Esophagus muscularis mucosa (tissue), 4 donors: ENCODE results near the gene DNAH17.

ENCODE experiments used
- CTCF ChIP-seq, 3 experiments: fragments of 200-600 bp in 2 of 3; fragments of 450-650 bp in 1 of 3; sonication (generic) in 2 of 3; IDR thresholded peaks; one replicate each; pipeline ENCODE4 v1.5.1; 2017 to 2019; ENCODE audit warnings: antibody characterized with exemption in 3 of 3, mild to moderate bottlenecking in 2 of 3, moderate library complexity in 1 of 3
- EP300 ChIP-seq: sonication (generic); formaldehyde crosslinking; IDR thresholded peaks from one replicate; pipeline ENCODE4 v1.6.1; 2017; ENCODE audit warnings: antibody characterized with exemption
- POLR2A ChIP-seq: fragments of 450-650 bp; IDR thresholded peaks from one replicate; pipeline ENCODE4 v1.6.1; 2017; ENCODE audit warnings: antibody characterized with exemption, moderate library complexity, mild to moderate bottlenecking, low read depth
- POLR2AphosphoS5 ChIP-seq, 2 donors: sonication (generic); formaldehyde crosslinking; IDR thresholded peaks; one replicate each; pipeline ENCODE4 v1.6.1; 2017; ENCODE audit warnings: antibody characterized with exemption in 2 of 2

GRCh38 chr17:78458736-78459335 lies 118.4 kb downstream of the DNAH17 start:
- TF ChIP-seq POLR2A (no peak), EP300 (no peak), CTCF (IDR thresholded peaks at IDR 0.05) (no peak), POLR2AphosphoS5 (IDR thresholded peaks at IDR 0.05) (no peak)
